H1 (cell line): ENCODE data around the gene CORO6. TPM values are rescaled to one million over a fixed set of nuclear protein-coding genes. Genes with fewer than 3 reads are reported as not detected.

Source experiments
- JUN ChIP-seq: IDR thresholded peaks from 2 replicates; pipeline ENCODE4 v1.6.1; 2011; ENCODE audit warnings: low read depth, mild to moderate bottlenecking, improper control_type of control experiment, low read length
- NRF1 ChIP-seq: IDR thresholded peaks from 2 replicates; pipeline ENCODE4 v1.6.1; 2011; ENCODE audit warnings: mild to moderate bottlenecking, low read depth, low read length, improper control_type of control experiment
- SP4 ChIP-seq: IDR thresholded peaks from 2 replicates; pipeline ENCODE4 v1.6.1; 2012; ENCODE audit warnings: low read length, inconsistent platforms
- polyA plus RNA-seq, 7 experiments: library from polyadenylated mRNA; depleted of rRNA in 3 of 7; stranded (reverse) in 5 of 7; unstranded in 2 of 7; fragments of >200 nt in 5 of 7; fragments of 200-250 nt in 2 of 7; gene quantifications; 1 replicate in 5 of 7; 2 replicates in 1 of 7; 4 replicates in 1 of 7; pipeline versions ENCODE4 v1.2.1 to v1.2.3, GENCODE V29; 2011 to 2013; ENCODE audit warnings: missing spikeins in 2 of 7, mixed read lengths in 2 of 7
- total RNA-seq: library from RNA; stranded (reverse); fragmentation: NEBNext Ultra II Directional; extraction: Animal tissue kit (Norgen Biotek cat#: 25700); gene quantifications from 2 replicates; pipeline ENCODE4 v1.2.1, GENCODE V29; 2021

Gene CORO6
- total and polyA plus RNA-seq, 2 of the 8 experiments (the other 6 are each of a cell fraction or from before 2014, with no cell fraction given), result 2.5 to 8.6 TPM

GRCh38 chr17:29588017-29588561 lies 34.6 kb downstream of the CORO6 start (continued):
- no peak for TF ChIP-seq JUN
- TF ChIP-seq SP4, result no peak
- no peak for TF ChIP-seq NRF1
